B cell (primary cell): ENCODE data around the gene MAP2K7. TPM values are rescaled to one million over a fixed set of nuclear protein-coding genes. Genes with fewer than 3 reads are reported as not detected.

Source experiments
- ATAC-seq: fragments of 200-7000 bp; cut with Tn5 transposase; one replicate; pipeline ENCODE4 v1.10.0; 2021; ENCODE audit warnings: low read depth, mild to moderate bottlenecking, moderate number of reproducible peaks, moderate library complexity
- CTCF ChIA-PET: fragments of 350-600 bp; sonication (Branson Sonifier 250); formaldehyde crosslinking; loops from one replicate; lab custom pipeline; 2021; ENCODE audit warnings: antibody characterized with exemption, inconsistent platforms; lab: Charles Lee
- POLR2A ChIA-PET: fragments of 350-600 bp; sonication (Branson Sonifier 250); formaldehyde crosslinking; loops from one replicate; lab custom pipeline; 2021; ENCODE audit warnings: antibody characterized with exemption; lab: Charles Lee
- DNase-seq: peaks from one replicate; pipeline ENCODE4 v3.0.0; 2013
- H2AFZ ChIP-seq: 2 replicates; pipeline ENCODE4 v1.6.1; 2012; ENCODE audit warnings: mild to moderate bottlenecking, low read depth, low read length; ENCODE audit not compliant: insufficient read depth, poor library complexity, severe bottlenecking
- H3K27ac ChIP-seq, 2 donors: 1 replicate in 1 of 2; 2 replicates in 1 of 2; pipeline ENCODE4 v1.5.1; 2012 to 2013; ENCODE audit warnings: low read length in 2 of 2, mild to moderate bottlenecking in 2 of 2, moderate library complexity in 1 of 2
- H3K27me3 ChIP-seq, 4 experiments: fragments of 200-600 bp in 1 of 4; sonication (generic) in 1 of 4; replicated peaks in 1 of 4; 1 replicate in 2 of 4; 2 replicates in 2 of 4; pipeline versions ENCODE4 v1.6.1 to v1.7.0; 2013 to 2016; ENCODE audit warnings: low read length in 3 of 4, mild to moderate bottlenecking in 2 of 4, mixed read lengths in 1 of 4, moderate library complexity in 1 of 4; ENCODE audit not compliant: insufficient read depth in 4 of 4, control insufficient read depth in 3 of 4; ENCODE audit errors: control extremely low read depth in 1 of 4
- H3K36me3 ChIP-seq, 2 experiments: replicated peaks in 1 of 2; 1 replicate in 1 of 2; 2 replicates in 1 of 2; pipeline versions ENCODE4 v1.6.1 to v1.7.1; 2013; ENCODE audit warnings: low read length in 1 of 2; ENCODE audit not compliant: insufficient read depth in 2 of 2, control insufficient read depth in 1 of 2; ENCODE audit errors: control extremely low read depth in 1 of 2, extremely low read depth in 1 of 2
- H3K4me1 ChIP-seq, 2 donors: fragments of 200-600 bp in 1 of 2; sonication (generic) in 1 of 2; 1 replicate in 1 of 2; 2 replicates in 1 of 2; pipeline versions ENCODE4 v1.5.1 to v1.6.1; 2013 to 2017; ENCODE audit warnings: low read length in 2 of 2; ENCODE audit not compliant: control insufficient read depth in 2 of 2, insufficient read depth in 2 of 2
- H3K4me2 ChIP-seq: replicated peaks from 2 replicates; pipeline ENCODE3; 2012; ENCODE audit warnings: mild to moderate bottlenecking, low read depth, low read length; ENCODE audit not compliant: poor library complexity, severe bottlenecking
- H3K4me3 ChIP-seq, 5 experiments: fragments of 200-600 bp in 1 of 5; sonication (generic) in 1 of 5; 1 replicate in 3 of 5; 2 replicates in 2 of 5; pipeline versions ENCODE4 v1.5.1 to v1.7.0; 2011 to 2016; ENCODE audit warnings: low read length in 4 of 5, mild to moderate bottlenecking in 4 of 5, low read depth in 2 of 5, control low read depth in 1 of 5, moderate library complexity in 1 of 5; ENCODE audit not compliant: insufficient read depth in 1 of 5; ENCODE audit errors: control extremely low read depth in 1 of 5, extremely low read depth in 1 of 5
- H3K79me2 ChIP-seq: fragments of 200-600 bp; sonication (generic); one replicate; pipeline ENCODE4 v1.6.0; 2016; ENCODE audit warnings: low read length; ENCODE audit not compliant: control insufficient read depth, insufficient read depth
- H3K9ac ChIP-seq: fragments of 200-600 bp; sonication (generic); 2 replicates; pipeline ENCODE4 v1.6.1; 2017; ENCODE audit warnings: mild to moderate bottlenecking, low read length, moderate library complexity
- H3K9me3 ChIP-seq, 3 donors: one replicate each; pipeline versions ENCODE4 v1.6.1 to v1.7.1; 2013; ENCODE audit warnings: low read length in 2 of 3; ENCODE audit not compliant: control insufficient read depth in 2 of 3, insufficient read depth in 1 of 3; ENCODE audit errors: control extremely low read depth in 1 of 3
- H4K20me1 ChIP-seq: 2 replicates; pipeline ENCODE4 v1.6.0; 2012; ENCODE audit warnings: mild to moderate bottlenecking, low read length; ENCODE audit not compliant: insufficient read depth, control insufficient read depth, poor library complexity, severe bottlenecking
- H3K27ac Mint-ChIP-seq: one replicate; pipeline ENCODE4 v1.8.0; 2021; ENCODE audit warnings: mixed read lengths
- H3K27me3 Mint-ChIP-seq: one replicate; pipeline ENCODE4 v1.8.0; 2021; ENCODE audit warnings: mixed read lengths
- H3K4me1 Mint-ChIP-seq: one replicate; pipeline ENCODE4 v1.8.0; 2021; ENCODE audit warnings: mixed read lengths
- H3K4me3 Mint-ChIP-seq: one replicate; pipeline ENCODE4 v1.8.0; 2021; ENCODE audit warnings: mixed read lengths
- H3K9me3 Mint-ChIP-seq: one replicate; pipeline ENCODE4 v1.8.0; 2022; ENCODE audit warnings: mixed read lengths; ENCODE audit not compliant: insufficient read depth
- CTCF ChIP-seq: fragments of 200-600 bp; IDR thresholded peaks from one replicate; pipeline ENCODE4 v1.8.0; 2022; ENCODE audit warnings: antibody characterized with exemption, mild to moderate bottlenecking
- EZH2 ChIP-seq: IDR thresholded peaks from 2 replicates; pipeline ENCODE4 v1.6.1; 2012; ENCODE audit warnings: borderline replicate concordance, low read depth, mild to moderate bottlenecking, moderate library complexity, low read length; ENCODE audit not compliant: insufficient read depth, poor library complexity, severe bottlenecking
- WGBS: methylation state at CpG from one replicate; pipeline ENCODE4 v1.1.5; 2013; ENCODE audit warnings: missing lambda C conversion rate; ENCODE audit not compliant: insufficient coverage; 5-methylcytosine and 5-hydroxymethylcytosine counted together
- intact Hi-C: fragments of 100-400 bp; cut with micrococcal nuclease; formaldehyde crosslinking; loops from one replicate; pipeline ENCODE4 v1.10.0; 2022
- polyA plus RNA-seq: library from polyadenylated mRNA; depleted of rRNA; stranded (reverse); fragments of >200 nt; gene quantifications from 2 replicates; pipeline ENCODE4 v1.2.3, GENCODE V29; 2012
- total RNA-seq, 2 donors: library from RNA; stranded (reverse); fragments of 120-200 nt in 1 of 2; gene quantifications; 1 replicate in 1 of 2; 2 replicates in 1 of 2; pipeline versions ENCODE4 v1.2.3 to v1.2.4, GENCODE V29; 2013 to 2022

Gene MAP2K7
- total and polyA plus RNA-seq, 2 donors (not counting 1 experiment from before 2014, with no cell fraction given): 56.0 to 71.9 TPM

GRCh38 chr19:7912697-7913564 lies 9.3 kb downstream of the MAP2K7 start:
- Histone ChIP-seq H2AFZ (no peak overlapping the region), H3K9me3 (peaks cover 0 to 13% (median 0%) of the 10 kb centered on the region in 3 donors), H3K27me3 (peaks cover 0 to 29% (median 13%) of the 10 kb centered on the region in 4 experiments), H3K4me3 (no peak overlapping the region), H3K9ac (no peak overlapping the region), H3K4me1 (peaks cover 23 to 27% of the 10 kb centered on the region in 2 donors), H3K4me2 (no peak overlapping the region), H3K79me2 (peaks cover 6% of the 10 kb centered on the region), H3K27ac (no peak overlapping the region), H3K36me3 (peaks cover 3 to 31% of the 10 kb centered on the region in 2 experiments), H4K20me1 (peaks cover 74% of the 10 kb centered on the region)
- WGBS: 94% methylated on average over 27 of the region's 39 CpGs
- TF ChIP-seq CTCF (no peak), EZH2 (no peak)
- H3K27me3 Mint-ChIP-seq: peaks cover 11% of the 10 kb centered on the region
- no peak for ATAC-seq
- intact Hi-C loops: no loop called here
- no peak for DNase-seq
- no peak overlapping the region for H3K27ac Mint-ChIP-seq
- CTCF ChIA-PET: no interaction called here
- no peak overlapping the region for H3K4me3 Mint-ChIP-seq
- POLR2A ChIA-PET: interaction anchor here (1.1 kb wide), 1 partner anchor 8 kb away, joined by 3 read pairs; no protein-coding TSS in a partner anchor
- H3K9me3 Mint-ChIP-seq: no peaks in the 10 kb centered on the region
- H3K4me1 Mint-ChIP-seq: peaks cover 14% of the 10 kb centered on the region

GRCh38 chr19:7913652-7914051 lies 10.0 kb downstream of the MAP2K7 start:
- intact Hi-C loops: no loop called here
- H3K27me3 Mint-ChIP-seq: peaks cover 16% of the 10 kb centered on the region
- Histone ChIP-seq H3K27me3 (peaks cover 0 to 36% (median 18%) of the 10 kb centered on the region in 4 experiments), H3K9me3 (peaks cover 0 to 19% (median 0%) of the 10 kb centered on the region in 3 donors), H3K4me1 (peaks cover 30 to 34% of the 10 kb centered on the region in 2 donors), H3K9ac (no peak overlapping the region), H3K4me2 (no peak overlapping the region), H4K20me1 (peaks cover 69% of the 10 kb centered on the region), H3K36me3 (peaks cover 3 to 31% of the 10 kb centered on the region in 2 experiments), H3K79me2 (peaks cover 3% of the 10 kb centered on the region), H2AFZ (no peak overlapping the region), H3K4me3 (no peak overlapping the region), H3K27ac (no peak overlapping the region)
- H3K27ac Mint-ChIP-seq: no peak overlapping the region
- WGBS: 90% methylated on average over 9 of the region's 10 CpGs
- POLR2A ChIA-PET: no interaction called here
- peaks cover 19% of the 10 kb centered on the region for H3K4me1 Mint-ChIP-seq
- TF ChIP-seq CTCF: no peak
- CTCF ChIA-PET: no interaction called here
- ATAC-seq (no peak), DNase-seq (no peak)
- no peaks in the 10 kb centered on the region for H3K9me3 Mint-ChIP-seq
- H3K4me3 Mint-ChIP-seq: no peak overlapping the region
